Neuronal stem cell (in vitro differentiated cells): ENCODE results near the gene TRMT2B.

Experiments
- DNase-seq: peaks from one replicate; pipeline ENCODE4 v3.0.0-alpha.2; 2013; ENCODE audit warnings: low spot score
- H2AFZ ChIP-seq: one replicate; pipeline ENCODE4 v1.6.1; 2013; ENCODE audit warnings: mild to moderate bottlenecking, low read length, inconsistent platforms
- H2AK5ac ChIP-seq: 2 replicates; pipeline ENCODE4 v1.6.1; 2013; ENCODE audit warnings: low read depth, mild to moderate bottlenecking, inconsistent platforms, low read length, moderate library complexity, mixed read lengths
- H2BK120ac ChIP-seq: 2 replicates; pipeline ENCODE4 v1.6.1; 2013; ENCODE audit warnings: low read depth, mild to moderate bottlenecking, inconsistent platforms, low read length, moderate library complexity, mixed read lengths
- H2BK12ac ChIP-seq: one replicate; pipeline ENCODE4 v1.6.1; 2013; ENCODE audit warnings: low read length, inconsistent platforms
- H2BK15ac ChIP-seq: 2 replicates; pipeline ENCODE4 v1.6.1; 2013; ENCODE audit warnings: mild to moderate bottlenecking, low read length, inconsistent platforms, mixed read lengths
- H2BK5ac ChIP-seq: one replicate; pipeline ENCODE4 v1.6.1; 2013; ENCODE audit warnings: inconsistent platforms, mild to moderate bottlenecking, low read length, moderate library complexity
- H3K14ac ChIP-seq: one replicate; pipeline ENCODE4 v1.6.1; 2013; ENCODE audit warnings: low read length, inconsistent platforms
- H3K18ac ChIP-seq: 2 replicates; pipeline ENCODE4 v1.6.1; 2013; ENCODE audit warnings: low read length, inconsistent platforms
- H3K23ac ChIP-seq: 2 replicates; pipeline ENCODE4 v1.6.1; 2013; ENCODE audit warnings: low read depth, mild to moderate bottlenecking, mixed read lengths, low read length, inconsistent platforms; ENCODE audit not compliant: poor library complexity
- H3K27ac ChIP-seq: replicated peaks from 3 replicates; pipeline ENCODE4 v1.5.1; 2013; ENCODE audit warnings: low read length, inconsistent platforms
- H3K27me3 ChIP-seq, 3 experiments: 2 replicates each; pipeline ENCODE4 v1.6.1; 2013; ENCODE audit warnings: low read length in 3 of 3, mild to moderate bottlenecking in 2 of 3, inconsistent platforms in 1 of 3, low read depth in 1 of 3, mixed read lengths in 1 of 3, moderate library complexity in 1 of 3; ENCODE audit not compliant: control insufficient read depth in 3 of 3, insufficient read depth in 3 of 3
- H3K36me3 ChIP-seq, 2 donors: replicated peaks in 1 of 2; 2 replicates each; pipeline ENCODE4 v1.6.1; 2013; ENCODE audit warnings: low read length in 2 of 2; ENCODE audit not compliant: control insufficient read depth in 2 of 2, insufficient read depth in 2 of 2
- H3K4ac ChIP-seq: 2 replicates; pipeline ENCODE4 v1.6.1; 2013; ENCODE audit warnings: inconsistent platforms, mild to moderate bottlenecking, low read length, moderate library complexity
- H3K4me1 ChIP-seq, 2 donors: 1 replicate in 1 of 2; 2 replicates in 1 of 2; pipeline ENCODE4 v1.6.1; 2013; ENCODE audit warnings: low read length in 2 of 2, low read depth in 1 of 2; ENCODE audit not compliant: control insufficient read depth in 2 of 2, insufficient read depth in 1 of 2
- H3K4me2 ChIP-seq: one replicate; pipeline ENCODE4 v1.6.1; 2013; ENCODE audit warnings: mild to moderate bottlenecking, low read length, inconsistent platforms; ENCODE audit not compliant: insufficient read depth, poor library complexity, severe bottlenecking
- H3K4me3 ChIP-seq, 2 donors: 2 replicates each; pipeline ENCODE4 v1.5.1; 2013; ENCODE audit warnings: low read length in 2 of 2, mild to moderate bottlenecking in 2 of 2, inconsistent platforms in 1 of 2, moderate library complexity in 1 of 2
- H3K79me1 ChIP-seq: one replicate; pipeline ENCODE4 v1.6.1; 2013; ENCODE audit warnings: low read depth, mild to moderate bottlenecking, inconsistent platforms, low read length, moderate library complexity
- H3K9ac ChIP-seq: one replicate; pipeline ENCODE4 v1.6.1; 2013; ENCODE audit warnings: mild to moderate bottlenecking, low read depth, low read length, inconsistent platforms; ENCODE audit not compliant: poor library complexity
- H3K9me3 ChIP-seq, 2 donors: replicated peaks in 1 of 2; 2 replicates each; pipeline versions ENCODE3 to v1.6.1; 2013; ENCODE audit warnings: low read length in 2 of 2, mild to moderate bottlenecking in 2 of 2, inconsistent platforms in 1 of 2, low read depth in 1 of 2, mixed read lengths in 1 of 2, moderate library complexity in 1 of 2; ENCODE audit not compliant: control insufficient read depth in 2 of 2, insufficient read depth in 1 of 2
- H4K8ac ChIP-seq: one replicate; pipeline ENCODE4 v1.6.1; 2013; ENCODE audit warnings: low read depth, mild to moderate bottlenecking, inconsistent platforms, low read length, moderate library complexity
- H4K91ac ChIP-seq: one replicate; pipeline ENCODE4 v1.6.1; 2013; ENCODE audit warnings: low read length, low read depth, mild to moderate bottlenecking, inconsistent platforms; ENCODE audit not compliant: poor library complexity
- WGBS, 2 donors: extraction: QIAGEN DNeasy Blood & Tissue Kit; methylation state at CpG; one replicate each; pipeline ENCODE4 v1.1.7; 2013; ENCODE audit warnings: missing lambda C conversion rate in 2 of 2, mixed read lengths in 1 of 2; ENCODE audit not compliant: insufficient read length in 2 of 2, insufficient replicate concordance in 1 of 2; ENCODE audit errors: extremely low coverage in 2 of 2; 5-methylcytosine and 5-hydroxymethylcytosine counted together

TRMT2B gene

DNA sequence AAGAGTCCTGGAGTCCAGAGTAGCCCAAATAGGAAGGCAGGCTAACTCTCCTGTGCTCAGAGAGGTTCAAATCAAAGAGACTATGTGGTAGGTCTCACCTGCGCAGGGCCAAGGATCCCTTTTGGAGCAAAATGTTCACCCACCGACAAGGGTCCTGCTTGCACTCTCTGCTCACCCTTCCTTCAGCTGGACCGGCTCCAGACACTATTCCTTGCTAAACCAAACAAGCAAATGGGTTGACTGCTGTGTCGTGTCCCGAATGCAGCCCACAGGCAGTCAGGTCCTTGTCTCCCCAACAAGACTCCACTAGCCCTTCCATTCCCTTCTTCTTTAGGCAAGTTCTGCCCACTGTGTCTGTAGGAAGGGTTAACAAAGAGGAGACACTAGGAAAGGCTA is 760 bp downstream of the TRMT2B start:
- Histone ChIP-seq H2AK5ac (no peak overlapping the region), H3K4me2 (peak overlapping the region; percentile 46), H4K91ac (no peak overlapping the region), H2BK120ac (no peak overlapping the region), H4K8ac (no peak overlapping the region), H3K36me3 (no peaks in the 10 kb centered on the region), H3K79me1 (no peaks in the 10 kb centered on the region), H3K18ac (no peak overlapping the region), H2BK5ac (no peak overlapping the region), H3K9ac (peak overlapping the region; percentile 72), H3K14ac (no peak overlapping the region), H3K23ac (no peak overlapping the region), H3K4ac (no peak overlapping the region), H2BK12ac (no peak overlapping the region), H3K4me1 (peaks cover 0 to 2% of the 10 kb centered on the region in 2 donors), H3K4me3 (peak overlapping the region; percentile 56 to 89), H3K27ac (no peak overlapping the region), H2AFZ (peak overlapping the region; percentile 93), H2BK15ac (no peak overlapping the region), H3K9me3 (no peaks in the 10 kb centered on the region), H3K27me3 (no peaks in the 10 kb centered on the region)
- WGBS, 2 donors = no CpG with 5 or more reads among the region's 5 CpGs
- no peak for DNase-seq

DNA sequence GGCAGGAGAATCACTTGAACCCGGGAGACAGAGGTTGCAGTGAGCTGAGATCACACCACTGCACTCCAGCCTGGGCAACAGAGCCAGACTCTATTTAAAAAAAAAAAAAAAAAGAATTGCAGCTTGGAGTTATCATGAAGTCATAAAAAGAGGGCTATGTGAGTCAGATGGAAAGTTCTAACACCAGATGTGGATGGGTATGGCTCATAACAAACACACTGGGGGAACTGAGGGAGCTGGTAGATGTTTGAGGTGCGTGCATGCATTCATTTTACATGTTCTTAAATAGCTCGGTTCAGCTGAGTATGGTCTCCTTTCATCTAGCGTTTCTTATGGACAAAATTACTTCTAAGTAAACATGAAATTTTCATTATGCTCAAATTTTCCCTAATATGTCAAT is 11.7 kb downstream of the TRMT2B start:
- no peak overlapping the region for H2AK5ac ChIP-seq
- no peak overlapping the region for H4K8ac ChIP-seq
- H3K9ac ChIP-seq = no peak overlapping the region
- no peaks in the 10 kb centered on the region for H3K27me3 ChIP-seq
- no peak overlapping the region for H2BK5ac ChIP-seq
- no peak overlapping the region for H2AFZ ChIP-seq
- H3K36me3 ChIP-seq = peaks cover 2 to 23% of the 10 kb centered on the region in 2 donors
- no peak overlapping the region for H3K14ac ChIP-seq
- H4K91ac ChIP-seq = no peak overlapping the region
- no peak overlapping the region for H3K4me3 ChIP-seq
- H3K23ac ChIP-seq = no peak overlapping the region
- H2BK15ac ChIP-seq = no peak overlapping the region
- no peak overlapping the region for H3K4ac ChIP-seq
- no peak overlapping the region for H3K4me2 ChIP-seq
- no peaks in the 10 kb centered on the region for H3K9me3 ChIP-seq
- H3K79me1 ChIP-seq = no peaks in the 10 kb centered on the region
- H3K27ac ChIP-seq = no peak overlapping the region
- no peak for DNase-seq
- no peaks in the 10 kb centered on the region for H3K4me1 ChIP-seq
- no CpG with 5 or more reads among the region's 4 CpGs for whole genome bisulfite sequencing, 2 donors
- H3K18ac ChIP-seq = no peak overlapping the region
- no peak overlapping the region for H2BK12ac ChIP-seq
- H2BK120ac ChIP-seq = no peak overlapping the region

DNA sequence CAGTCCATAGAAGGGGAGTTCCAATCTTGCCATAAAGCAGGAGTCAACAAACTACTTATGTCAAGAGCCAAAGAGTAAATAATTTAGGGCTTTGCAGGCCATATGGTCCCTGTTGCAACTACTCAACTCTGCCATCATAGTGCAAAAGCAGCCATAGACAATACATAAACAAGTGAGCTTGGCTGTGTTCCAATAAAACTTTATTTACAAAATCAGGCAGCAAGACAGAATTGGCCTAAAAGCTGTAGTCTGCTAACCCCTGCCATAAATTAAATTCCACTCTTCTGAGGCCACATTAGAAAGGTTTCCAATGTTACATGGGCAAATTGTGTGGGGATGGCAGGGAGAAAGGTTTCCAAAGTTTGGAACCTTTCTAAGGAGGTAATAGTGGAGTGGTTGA is 14.7 kb downstream of the TRMT2B start:
- Histone ChIP-seq H4K8ac (no peak overlapping the region), H3K14ac (no peak overlapping the region), H3K27me3 (no peaks in the 10 kb centered on the region), H2AFZ (no peak overlapping the region), H3K27ac (no peak overlapping the region), H2AK5ac (no peak overlapping the region), H3K4me2 (no peak overlapping the region), H3K9ac (no peak overlapping the region), H3K36me3 (peaks cover 2 to 28% of the 10 kb centered on the region in 2 donors), H3K23ac (no peak overlapping the region), H3K18ac (no peak overlapping the region), H2BK12ac (no peak overlapping the region), H3K79me1 (no peaks in the 10 kb centered on the region), H2BK120ac (no peak overlapping the region), H3K4ac (no peak overlapping the region), H3K9me3 (no peaks in the 10 kb centered on the region), H2BK15ac (no peak overlapping the region), H3K4me1 (no peaks in the 10 kb centered on the region), H2BK5ac (no peak overlapping the region), H4K91ac (no peak overlapping the region), H3K4me3 (no peak overlapping the region)
- no peak for DNase-seq

DNA sequence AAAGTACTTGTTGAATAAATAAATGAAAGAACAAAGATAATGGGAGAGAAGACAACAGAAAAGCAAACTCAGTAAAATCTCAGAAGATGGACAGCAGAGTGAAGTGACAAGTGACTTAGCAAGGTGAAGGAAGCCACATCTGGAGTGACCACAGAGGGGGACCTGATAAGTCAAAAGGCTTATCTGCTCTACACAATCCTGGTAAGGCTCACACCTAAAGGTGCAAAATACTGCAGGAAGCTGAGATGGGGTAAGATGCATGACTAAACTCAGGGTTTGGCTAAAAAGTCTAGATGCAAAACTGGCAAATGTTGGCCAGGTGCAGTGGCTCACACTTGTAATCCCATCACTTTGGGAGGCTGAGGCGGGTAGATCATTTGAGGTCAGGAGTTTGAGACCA is 22.2 kb downstream of the TRMT2B start:
- H4K91ac ChIP-seq = no peak overlapping the region
- H2BK5ac ChIP-seq = no peak overlapping the region
- H3K4me3 ChIP-seq = no peak overlapping the region
- H3K36me3 ChIP-seq = peaks cover 0 to 9% of the 10 kb centered on the region in 2 donors
- H3K9ac ChIP-seq = no peak overlapping the region
- no peaks in the 10 kb centered on the region for H3K9me3 ChIP-seq
- H3K27me3 ChIP-seq = no peaks in the 10 kb centered on the region
- H3K4ac ChIP-seq = no peak overlapping the region
- H2BK15ac ChIP-seq = no peak overlapping the region
- H4K8ac ChIP-seq = no peak overlapping the region
- H2BK120ac ChIP-seq = no peak overlapping the region
- H3K18ac ChIP-seq = no peak overlapping the region
- H2BK12ac ChIP-seq = no peak overlapping the region
- H3K4me1 ChIP-seq = no peaks in the 10 kb centered on the region
- H3K79me1 ChIP-seq = no peaks in the 10 kb centered on the region
- H2AFZ ChIP-seq = no peak overlapping the region
- no peak overlapping the region for H3K23ac ChIP-seq
- no peak overlapping the region for H3K4me2 ChIP-seq
- DNase-seq = no peak
- H2AK5ac ChIP-seq = no peak overlapping the region
- no peak overlapping the region for H3K14ac ChIP-seq
- H3K27ac ChIP-seq = no peak overlapping the region
- no CpG with 5 or more reads among the region's 1 CpG for WGBS, 2 donors
